H9 (cell line): ENCODE data around the gene HNF4A. TPM values are rescaled to one million over a fixed set of nuclear protein-coding genes. Genes with fewer than 3 reads are reported as not detected.

Source experiments
- DNase-seq: peaks from one replicate; pipeline ENCODE4 v3.0.0-alpha.2; 2017
- H2AFZ ChIP-seq: one replicate; pipeline ENCODE4 v1.6.1; 2013; ENCODE audit warnings: mild to moderate bottlenecking, low read length, control low read depth, moderate library complexity
- H2AK5ac ChIP-seq: 2 replicates; pipeline ENCODE4 v1.6.1; 2013; ENCODE audit warnings: low read length, control low read depth, mixed read lengths; ENCODE audit not compliant: insufficient read length
- H2BK120ac ChIP-seq: one replicate; pipeline ENCODE4 v1.6.1; 2013; ENCODE audit warnings: low read depth, mild to moderate bottlenecking, low read length, control low read depth, inconsistent platforms; ENCODE audit not compliant: poor library complexity, severe bottlenecking
- H2BK12ac ChIP-seq: 2 replicates; pipeline ENCODE4 v1.6.1; 2013; ENCODE audit warnings: low read length, control low read depth, mixed read lengths, low read depth; ENCODE audit not compliant: insufficient read length
- H2BK15ac ChIP-seq: 2 replicates; pipeline ENCODE4 v1.6.1; 2013; ENCODE audit warnings: low read depth, low read length, control low read depth
- H2BK20ac ChIP-seq: one replicate; pipeline ENCODE4 v1.6.1; 2013; ENCODE audit warnings: low read depth, mild to moderate bottlenecking, low read length, control low read depth, inconsistent platforms; ENCODE audit not compliant: poor library complexity, severe bottlenecking
- H2BK5ac ChIP-seq: 2 replicates; pipeline ENCODE4 v1.6.1; 2013; ENCODE audit warnings: low read length, control low read depth, mixed read lengths; ENCODE audit not compliant: insufficient read length
- H3K14ac ChIP-seq: 2 replicates; pipeline ENCODE4 v1.6.1; 2013; ENCODE audit warnings: low read length, control low read depth; ENCODE audit not compliant: insufficient read depth
- H3K18ac ChIP-seq: 2 replicates; pipeline ENCODE4 v1.6.1; 2013; ENCODE audit warnings: low read depth, mild to moderate bottlenecking, mixed read lengths, low read length, control low read depth; ENCODE audit not compliant: insufficient read length
- H3K23ac ChIP-seq: 2 replicates; pipeline ENCODE4 v1.6.1; 2013; ENCODE audit warnings: low read length, control low read depth, mixed read lengths, low read depth; ENCODE audit not compliant: insufficient read length
- H3K23me2 ChIP-seq: 2 replicates; pipeline ENCODE4 v1.6.1; 2013; ENCODE audit warnings: low read depth, mild to moderate bottlenecking, mixed read lengths, low read length, control low read depth; ENCODE audit not compliant: insufficient read length, poor library complexity, severe bottlenecking
- H3K27ac ChIP-seq: 2 replicates; pipeline ENCODE4 v1.5.1; 2013; ENCODE audit warnings: low read length, control low read depth, mixed read lengths, low read depth; ENCODE audit not compliant: insufficient read length
- H3K27me3 ChIP-seq: 2 replicates; pipeline ENCODE4 v1.6.1; 2013; ENCODE audit warnings: low read length, control low read depth, inconsistent platforms; ENCODE audit not compliant: insufficient read depth
- H3K4ac ChIP-seq: 2 replicates; pipeline ENCODE4 v1.6.1; 2013; ENCODE audit warnings: low read depth, mild to moderate bottlenecking, control low read depth, inconsistent platforms, low read length, moderate library complexity
- H3K4me1 ChIP-seq: 2 replicates; pipeline ENCODE4 v1.6.1; 2013; ENCODE audit warnings: low read length, control low read depth, inconsistent platforms; ENCODE audit not compliant: insufficient read depth
- H3K4me2 ChIP-seq: 2 replicates; pipeline ENCODE4 v1.6.1; 2013; ENCODE audit warnings: low read length, control low read depth, mixed read lengths; ENCODE audit not compliant: insufficient read length, insufficient read depth
- H3K56ac ChIP-seq: 2 replicates; pipeline ENCODE4 v1.6.1; 2013; ENCODE audit warnings: low read depth, mild to moderate bottlenecking, mixed read lengths, low read length, control low read depth; ENCODE audit not compliant: insufficient read length
- H3K79me1 ChIP-seq: 2 replicates; pipeline ENCODE4 v1.6.1; 2013; ENCODE audit warnings: low read depth, mild to moderate bottlenecking, moderate library complexity, low read length, control low read depth, inconsistent platforms; ENCODE audit not compliant: insufficient read depth, poor library complexity, severe bottlenecking
- H3K79me2 ChIP-seq: 2 replicates; pipeline ENCODE4 v1.6.1; 2013; ENCODE audit warnings: low read length, control low read depth, inconsistent platforms; ENCODE audit not compliant: insufficient read depth
- H3K9ac ChIP-seq: 2 replicates; pipeline ENCODE4 v1.6.1; 2013; ENCODE audit warnings: low read length, control low read depth, mixed read lengths; ENCODE audit not compliant: insufficient read length; ENCODE audit errors: extremely low read depth
- H3K9me3 ChIP-seq: one replicate; pipeline ENCODE4 v1.6.1; 2013; ENCODE audit warnings: low read depth, low read length, inconsistent platforms; ENCODE audit not compliant: control insufficient read depth
- H3T11ph ChIP-seq: one replicate; pipeline ENCODE4 v1.6.1; 2013; ENCODE audit warnings: mild to moderate bottlenecking, low read length, control low read depth, inconsistent platforms
- H4K20me1 ChIP-seq: one replicate; pipeline ENCODE4 v1.6.1; 2013; ENCODE audit not compliant: control insufficient read depth, insufficient read length, insufficient read depth
- H4K5ac ChIP-seq: 2 replicates; pipeline ENCODE4 v1.6.1; 2013; ENCODE audit warnings: low read depth, mild to moderate bottlenecking, mixed read lengths, low read length, control low read depth; ENCODE audit not compliant: insufficient read length
- H4K8ac ChIP-seq: replicated peaks from 2 replicates; pipeline ENCODE4 v1.6.1; 2013; ENCODE audit warnings: low read length, control low read depth, mixed read lengths, low read depth; ENCODE audit not compliant: insufficient read length
- H4K91ac ChIP-seq: 2 replicates; pipeline ENCODE4 v1.6.1; 2013; ENCODE audit warnings: low read depth, mild to moderate bottlenecking, moderate library complexity, mixed read lengths, low read length, control low read depth; ENCODE audit not compliant: insufficient read length
- H3K27ac Mint-ChIP-seq, 3 experiments: 2 replicates in 2 of 3; 3 replicates in 1 of 3; pipeline ENCODE4 v1.8.0; 2020 to 2021; ENCODE audit warnings: mixed read lengths in 3 of 3, mild to moderate bottlenecking in 1 of 3, moderate library complexity in 1 of 3
- H3K27me3 Mint-ChIP-seq: 2 replicates; pipeline ENCODE4 v1.8.0; 2021; ENCODE audit warnings: low read depth, mild to moderate bottlenecking, moderate library complexity, mixed read lengths
- H3K36me3 Mint-ChIP-seq, 3 experiments: 2 replicates in 2 of 3; 3 replicates in 1 of 3; pipeline ENCODE4 v1.8.0; 2020 to 2021; ENCODE audit warnings: low read depth in 3 of 3, mixed read lengths in 3 of 3; ENCODE audit not compliant: insufficient read depth in 1 of 3
- H3K4me1 Mint-ChIP-seq, 2 experiments: 2 replicates each; pipeline ENCODE4 v1.8.0; 2020; ENCODE audit warnings: mixed read lengths in 2 of 2
- H3K4me3 Mint-ChIP-seq, 2 experiments: 2 replicates in 1 of 2; 3 replicates in 1 of 2; pipeline ENCODE4 v1.8.0; 2020 to 2021; ENCODE audit warnings: mild to moderate bottlenecking in 2 of 2, mixed read lengths in 2 of 2, moderate library complexity in 1 of 2
- H3K9me3 Mint-ChIP-seq, 2 experiments: 2 replicates in 1 of 2; 3 replicates in 1 of 2; pipeline ENCODE4 v1.8.0; 2020; ENCODE audit warnings: mild to moderate bottlenecking in 2 of 2, mixed read lengths in 2 of 2, moderate library complexity in 1 of 2
- CTCF ChIP-seq: fragments of 200-600 bp; sonication (generic); conservative IDR thresholded peaks from 3 replicates; pipeline ENCODE4 v1.8.0; 2021; ENCODE audit warnings: antibody characterized with exemption, mild to moderate bottlenecking
- WGBS: extraction: QIAGEN DNeasy Blood & Tissue Kit; methylation state at CpG from one replicate; pipeline ENCODE4 v1.1.7; 2013; ENCODE audit warnings: missing lambda C conversion rate, low lambda C conversion rate, mixed read lengths; ENCODE audit not compliant: insufficient read length; ENCODE audit errors: extremely low coverage; 5-methylcytosine and 5-hydroxymethylcytosine counted together
- total RNA-seq: library from RNA; stranded (reverse); gene quantifications from 2 replicates; pipeline ENCODE4 v1.2.1, GENCODE V29; 2021

Gene HNF4A
- total RNA-seq, 1 experiment from 2014 or later: not detected

DNA sequence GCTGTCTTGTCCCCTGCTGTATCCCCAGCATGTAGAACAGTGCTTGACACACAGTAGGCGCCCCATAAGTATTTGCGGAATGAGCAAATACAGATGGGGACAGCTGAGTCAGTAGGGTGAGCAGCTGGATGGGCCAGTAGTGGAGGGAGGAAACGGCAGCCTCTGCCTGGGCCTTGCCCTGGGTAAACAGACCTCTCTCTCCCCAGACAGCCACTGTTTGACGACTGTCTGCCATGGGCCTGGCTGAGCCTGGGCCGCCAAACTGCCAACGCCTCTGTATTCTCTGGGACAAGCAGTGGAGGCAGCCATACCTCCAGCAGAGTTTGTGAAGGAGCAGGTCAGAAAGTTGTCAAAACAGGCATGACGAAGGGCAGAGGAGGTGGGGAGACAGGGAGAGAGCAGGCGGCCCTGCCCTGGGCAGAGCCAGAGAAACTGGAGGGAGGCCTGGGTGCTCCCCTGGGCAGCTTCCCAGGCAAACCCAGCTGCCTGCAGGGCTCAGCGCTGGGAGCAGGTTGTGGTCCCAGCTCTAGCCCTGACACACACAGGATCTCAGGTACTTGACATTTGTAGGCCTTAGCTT, 15.2 kb downstream of the HNF4A start:
- Histone ChIP-seq H2AFZ (no peak overlapping the region), H3K79me1 (no peaks in the 10 kb centered on the region), H3T11ph (no peak overlapping the region)

More for the DNA sequence above, 15.2 kb downstream of the HNF4A start:
- H3K23ac ChIP-seq: no peak overlapping the region
- no peak for TF ChIP-seq CTCF
- no peak overlapping the region for H2BK5ac ChIP-seq
- no peak overlapping the region for H3K9ac ChIP-seq
- H3K27ac Mint-ChIP-seq: peak overlapping the region in 2 of 3 experiments; percentile 15 to 86; a peak in 4 of 7 replicates
- H3K27ac ChIP-seq: no peak overlapping the region
- H4K5ac ChIP-seq: no peak overlapping the region
- H3K36me3 Mint-ChIP-seq: no peaks in the 10 kb centered on the region
- H3K14ac ChIP-seq: no peak overlapping the region
- no peak overlapping the region for H3K4me3 Mint-ChIP-seq
- H3K23me2 ChIP-seq: no peaks in the 10 kb centered on the region
- H2AK5ac ChIP-seq: no peak overlapping the region
- no peak overlapping the region for H3K18ac ChIP-seq
- DNase-seq: peak; percentile 43
- no peak overlapping the region for H4K91ac ChIP-seq
- no peaks in the 10 kb centered on the region for H3K9me3 ChIP-seq
- no peak overlapping the region for H4K8ac ChIP-seq
- WGBS: no CpG with 5 or more reads among the region's 9 CpGs
- H3K4me1 Mint-ChIP-seq: peaks cover 7 to 8% of the 10 kb centered on the region in 2 experiments
- no peaks in the 10 kb centered on the region for H4K20me1 ChIP-seq
- H3K4me1 ChIP-seq: no peaks in the 10 kb centered on the region
- no peak overlapping the region for H2BK15ac ChIP-seq
- peaks cover 0 to 2% of the 10 kb centered on the region in 2 experiments; a peak in 1 of 5 replicates for H3K9me3 Mint-ChIP-seq
- no peaks in the 10 kb centered on the region for H3K27me3 Mint-ChIP-seq
- H3K4me2 ChIP-seq: no peak overlapping the region
- no peaks in the 10 kb centered on the region for H3K27me3 ChIP-seq
- H2BK20ac ChIP-seq: no peak overlapping the region
- no peaks in the 10 kb centered on the region for H3K79me2 ChIP-seq
- H2BK12ac ChIP-seq: no peak overlapping the region
- H3K4ac ChIP-seq: no peak overlapping the region
- H3K56ac ChIP-seq: no peak overlapping the region
- no peak overlapping the region for H2BK120ac ChIP-seq
